HG02981 (cell line): ENCODE results near the gene EIF5A2.
"Not testable (repeated sequence)": the region's sequence is repeated elsewhere in the genome, so short reads cannot be mapped to it uniquely, and the experiment has no call there.

ENCODE experiments used
- ATAC-seq: cut with Tn5 transposase; IDR thresholded peaks from one replicate; pipeline ENCODE4 v1.9.1; 2021; ENCODE audit warnings: mild to moderate bottlenecking, moderate library complexity; ENCODE audit not compliant: unreplicated experiment

Gene EIF5A2

GRCh38 chr3:170908235-170909116, at the start of gene EIF5A2:
Gene EIF5A2 (minus strand): TSS chr3:170908637. CDS start chr3:170907806, 831 bp downstream.
- ATAC-seq: peak; percentile 94

- no peak for ATAC-seq
These were observed 48.2 kb upstream of the EIF5A2 start for GRCh38 chr3:170956647-170957046.

- ATAC-seq: no peak
These were observed 45.3 kb upstream of the EIF5A2 start for GRCh38 chr3:170953736-170954135.

- no peak for ATAC-seq
These were observed 44.8 kb upstream of the EIF5A2 start for GRCh38 chr3:170953229-170953628.

- no peak for ATAC-seq
These were observed 40.8 kb upstream of the EIF5A2 start for GRCh38 chr3:170949211-170949610.

- no peak for ATAC-seq
These were observed 38.8 kb upstream of the EIF5A2 start for GRCh38 chr3:170947018-170947769.

- no peak for ATAC-seq
These were observed 33.6 kb upstream of the EIF5A2 start for GRCh38 chr3:170942011-170942410.

- no peak for ATAC-seq
These were observed 33.1 kb upstream of the EIF5A2 start for GRCh38 chr3:170941551-170941950.

- ATAC-seq: not testable (repeated sequence)
These were observed 24.6 kb upstream of the EIF5A2 start for GRCh38 chr3:170933039-170933438.

GRCh38 chr3:170923553-170923952, 15.1 kb upstream of the EIF5A2 start:
- not testable (repeated sequence) for ATAC-seq

GRCh38 chr3:170918715-170919114, 10.3 kb upstream of the EIF5A2 start:
- no peak for ATAC-seq

- no peak for ATAC-seq
These were observed 6.3 kb upstream of the EIF5A2 start for GRCh38 chr3:170914690-170915089.

- ATAC-seq: no peak
These were observed 5.8 kb upstream of the EIF5A2 start for GRCh38 chr3:170914212-170914611.

- no peak for ATAC-seq
These were observed 2.6 kb upstream of the EIF5A2 start for GRCh38 chr3:170911051-170911450.

- no peak for ATAC-seq
These were observed 2.1 kb upstream of the EIF5A2 start for GRCh38 chr3:170910542-170910941.

GRCh38 chr3:170909129-170909903, 879 bp upstream of the EIF5A2 start:
- ATAC-seq: no peak

- peak; percentile 10 for ATAC-seq
These were observed 701 bp downstream of the EIF5A2 start for GRCh38 chr3:170907637-170908234.

- ATAC-seq: no peak
These were observed 2.6 kb downstream of the EIF5A2 start for GRCh38 chr3:170905862-170906261.

GRCh38 chr3:170903123-170903522, 5.3 kb downstream of the EIF5A2 start:
- ATAC-seq: no peak

- ATAC-seq: no peak
These were observed 9.0 kb downstream of the EIF5A2 start for GRCh38 chr3:170899455-170899854.

GRCh38 chr3:170897978-170898377, 10.5 kb downstream of the EIF5A2 start:
- ATAC-seq: no peak
